K562 (cell line): Measurements from ENCODE around the gene ZC3H7B. TPM values are rescaled to one million over a fixed set of nuclear protein-coding genes. Genes with fewer than 3 reads are reported as not detected.

Source experiments
- CBX2 ChIP-seq: fragments of 200-600 bp; sonication (generic); IDR thresholded peaks from one replicate; pipeline ENCODE4 v1.6.1; 2012; ENCODE audit warnings: mild to moderate bottlenecking, low read length, inconsistent platforms; ENCODE audit not compliant: insufficient read depth, poor library complexity, severe bottlenecking
- CEBPG ChIP-seq, 3 experiments: fragments of 200-800 bp in 1 of 3; sonication (Bioruptor generic) in 1 of 3; sonication (generic) in 1 of 3; formaldehyde crosslinking in 1 of 3; IDR thresholded peaks in 2 of 3; conservative IDR thresholded peaks in 1 of 3; 2 replicates each; pipeline versions ENCODE4 v1.6.1 to v1.8.0; 2016 to 2022; ENCODE audit warnings: missing compliant biosample characterization in 2 of 3, missing genetic modification characterization in 2 of 3, mild to moderate bottlenecking in 1 of 3, missing genetic modification reagents in 1 of 3
- EWSR1 ChIP-seq: fragments of 450-650 bp; IDR thresholded peaks from 2 replicates; pipeline ENCODE4 v1.6.1; 2018; ENCODE audit warnings: borderline replicate concordance, mild to moderate bottlenecking, low read depth, moderate library complexity; ENCODE audit not compliant: partially characterized antibody
- ILF3 ChIP-seq: fragments of 450-650 bp; IDR thresholded peaks from 2 replicates; pipeline ENCODE4 v1.6.1; 2018; ENCODE audit warnings: antibody characterized with exemption, mild to moderate bottlenecking, moderate library complexity, borderline replicate concordance
- KLF6 ChIP-seq: fragments of 250-450 bp; sonication (Bioruptor Pico); IDR thresholded peaks from 2 replicates; pipeline ENCODE4 v1.4.0; 2020; ENCODE audit warnings: mild to moderate bottlenecking, moderate library complexity, borderline replicate concordance
- TOE1 ChIP-seq, 2 experiments: fragments of 450-650 bp in 1 of 2; sonication (generic) in 1 of 2; formaldehyde crosslinking in 1 of 2; IDR thresholded peaks; 2 replicates each; pipeline versions ENCODE4 v1.7.1 to v1.8.0; 2016 to 2022; ENCODE audit warnings: borderline replicate concordance in 2 of 2, mild to moderate bottlenecking in 2 of 2, antibody characterized with exemption in 1 of 2, inconsistent platforms in 1 of 2, low read depth in 1 of 2, missing genetic modification reagents in 1 of 2, moderate library complexity in 1 of 2
- ZFP1 ChIP-seq: fragments of 450-650 bp; formaldehyde crosslinking; IDR thresholded peaks from 2 replicates; pipeline ENCODE4 v1.4.0; 2020; ENCODE audit warnings: mild to moderate bottlenecking, mixed read lengths
- ZNF140 ChIP-seq: fragments of 250-450 bp; sonication (Bioruptor Pico); IDR thresholded peaks from 2 replicates; pipeline ENCODE4 v1.8.0; 2021; ENCODE audit warnings: moderate library complexity, mild to moderate bottlenecking, inconsistent platforms
- polyA plus RNA-seq, 8 experiments: library from polyadenylated mRNA; depleted of rRNA in 4 of 8; stranded (reverse) in 5 of 8; unstranded in 3 of 8; fragments of >200 nt; fragmentation: Nextera tagmentation in 2 of 8; fragmentation: Illumina TruSeq in 1 of 8; extraction: Ambion mirVana in 2 of 8; extraction: Trizol in 1 of 8; gene quantifications; 2 replicates each; pipeline versions ENCODE4 v1.2.1 to v1.2.3, GENCODE V29; 2011 to 2014; ENCODE audit warnings: inconsistent platforms in 1 of 8, missing spikeins in 1 of 8
- total RNA-seq, 7 experiments: library from RNA; depleted of rRNA in 6 of 7; stranded (reverse); fragments of >200 nt in 6 of 7; fragmentation: Illumina TruSeq in 2 of 7; extraction: Trizol in 2 of 7; gene quantifications; 2 replicates each; pipeline versions ENCODE4 v1.2.1 to v1.2.3, GENCODE V29; 2011 to 2021; ENCODE audit warnings: low replicate concordance in 1 of 7
- TF ChIP-seq, protein P1 (sequence below): IDR thresholded peaks from 2 replicates; pipeline ENCODE4 v1.6.1; 2011; ENCODE audit not compliant: insufficient read length; ENCODE audit errors: extremely low read depth
- TF ChIP-seq, protein P2 (sequence below): fragments of 450-650 bp; IDR thresholded peaks from 2 replicates; pipeline ENCODE4 v1.6.1; 2017; ENCODE audit warnings: antibody characterized with exemption, mild to moderate bottlenecking
- TF ChIP-seq, protein P3 (sequence below): fragments of 250-450 bp; sonication (Bioruptor Pico); IDR thresholded peaks from 2 replicates; pipeline ENCODE4 v1.5.0; 2021; ENCODE audit warnings: mild to moderate bottlenecking, moderate library complexity
- TF ChIP-seq, protein P4 (sequence below): sonication (generic); formaldehyde crosslinking; IDR thresholded peaks from 2 replicates; pipeline ENCODE4 v1.8.1; 2023; ENCODE audit warnings: mild to moderate bottlenecking, missing genetic modification reagents

The ZC3H7B gene
- total and polyA plus RNA-seq, 9 of the 15 experiments (the other 6 are each of a cell fraction or from before 2014, with no cell fraction given): 0.07 to 49.8 (median 26.8) TPM

DNA sequence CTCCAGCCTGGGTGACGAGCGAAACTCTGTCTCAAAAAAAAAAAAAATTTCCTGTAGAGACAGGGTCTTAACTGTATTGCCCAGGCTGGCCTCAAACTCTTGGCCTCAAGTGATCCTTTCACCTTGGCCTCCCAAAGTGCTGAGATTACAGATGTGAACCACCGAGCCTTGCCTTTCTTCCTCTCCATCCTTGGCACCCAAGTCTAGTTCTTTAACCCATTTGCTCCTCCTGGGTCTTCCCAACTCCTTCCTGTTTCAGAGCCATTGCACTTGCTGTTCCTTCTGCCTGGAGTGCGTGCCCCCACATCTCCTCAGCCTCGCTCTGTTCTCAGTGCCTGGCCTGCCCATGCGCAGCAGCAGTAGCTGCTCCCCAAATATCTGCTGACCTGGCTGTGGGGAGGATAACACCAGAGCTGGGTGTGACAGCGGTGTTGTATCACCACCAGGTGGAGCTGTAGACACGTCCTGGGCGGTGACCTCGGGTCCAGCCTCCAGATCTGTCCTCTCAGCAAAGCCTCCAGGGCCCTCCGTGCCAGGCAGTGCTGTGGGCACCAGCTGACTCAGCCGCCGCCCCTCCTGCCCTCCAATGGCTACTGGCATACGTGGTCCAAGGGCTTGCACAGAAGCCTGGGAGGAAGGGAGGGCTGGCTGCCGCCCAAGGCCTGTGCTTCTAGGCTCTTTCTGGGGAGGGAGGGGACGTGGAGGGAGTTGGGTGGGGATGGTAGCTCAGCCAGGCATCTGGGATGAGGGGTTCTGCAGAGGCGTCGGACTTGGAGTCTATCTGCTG, 102.4 kb downstream of the ZC3H7B start (continued):
- TF ChIP-seq, protein P1, sequence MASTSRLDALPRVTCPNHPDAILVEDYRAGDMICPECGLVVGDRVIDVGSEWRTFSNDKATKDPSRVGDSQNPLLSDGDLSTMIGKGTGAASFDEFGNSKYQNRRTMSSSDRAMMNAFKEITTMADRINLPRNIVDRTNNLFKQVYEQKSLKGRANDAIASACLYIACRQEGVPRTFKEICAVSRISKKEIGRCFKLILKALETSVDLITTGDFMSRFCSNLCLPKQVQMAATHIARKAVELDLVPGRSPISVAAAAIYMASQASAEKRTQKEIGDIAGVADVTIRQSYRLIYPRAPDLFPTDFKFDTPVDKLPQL: no peak
- TF ChIP-seq KLF6 (CRISPR knock-in tag) (no peak), CBX2 (no peak), ZNF140 (CRISPR knock-in tag) (no peak), ZFP1 (no peak), CEBPG (CRISPR knock-in tag; IDR thresholded peaks at IDR 0.05) (no peak), CEBPG (tag; conservative IDR thresholded peaks at IDR 0.05 in 1 of 2, IDR thresholded peaks at IDR 0.05 in 1 of 2) (no peak), EWSR1 (no peak), TOE1 (IDR thresholded peaks at IDR 0.05; ENCODE audit: borderline replicate concordance) (no peak), TOE1 (CRISPR knock-in tag; IDR thresholded peaks at IDR 0.05; ENCODE audit: borderline replicate concordance, low read depth) (no peak), ILF3 (no peak)
- TF ChIP-seq, protein P2, sequence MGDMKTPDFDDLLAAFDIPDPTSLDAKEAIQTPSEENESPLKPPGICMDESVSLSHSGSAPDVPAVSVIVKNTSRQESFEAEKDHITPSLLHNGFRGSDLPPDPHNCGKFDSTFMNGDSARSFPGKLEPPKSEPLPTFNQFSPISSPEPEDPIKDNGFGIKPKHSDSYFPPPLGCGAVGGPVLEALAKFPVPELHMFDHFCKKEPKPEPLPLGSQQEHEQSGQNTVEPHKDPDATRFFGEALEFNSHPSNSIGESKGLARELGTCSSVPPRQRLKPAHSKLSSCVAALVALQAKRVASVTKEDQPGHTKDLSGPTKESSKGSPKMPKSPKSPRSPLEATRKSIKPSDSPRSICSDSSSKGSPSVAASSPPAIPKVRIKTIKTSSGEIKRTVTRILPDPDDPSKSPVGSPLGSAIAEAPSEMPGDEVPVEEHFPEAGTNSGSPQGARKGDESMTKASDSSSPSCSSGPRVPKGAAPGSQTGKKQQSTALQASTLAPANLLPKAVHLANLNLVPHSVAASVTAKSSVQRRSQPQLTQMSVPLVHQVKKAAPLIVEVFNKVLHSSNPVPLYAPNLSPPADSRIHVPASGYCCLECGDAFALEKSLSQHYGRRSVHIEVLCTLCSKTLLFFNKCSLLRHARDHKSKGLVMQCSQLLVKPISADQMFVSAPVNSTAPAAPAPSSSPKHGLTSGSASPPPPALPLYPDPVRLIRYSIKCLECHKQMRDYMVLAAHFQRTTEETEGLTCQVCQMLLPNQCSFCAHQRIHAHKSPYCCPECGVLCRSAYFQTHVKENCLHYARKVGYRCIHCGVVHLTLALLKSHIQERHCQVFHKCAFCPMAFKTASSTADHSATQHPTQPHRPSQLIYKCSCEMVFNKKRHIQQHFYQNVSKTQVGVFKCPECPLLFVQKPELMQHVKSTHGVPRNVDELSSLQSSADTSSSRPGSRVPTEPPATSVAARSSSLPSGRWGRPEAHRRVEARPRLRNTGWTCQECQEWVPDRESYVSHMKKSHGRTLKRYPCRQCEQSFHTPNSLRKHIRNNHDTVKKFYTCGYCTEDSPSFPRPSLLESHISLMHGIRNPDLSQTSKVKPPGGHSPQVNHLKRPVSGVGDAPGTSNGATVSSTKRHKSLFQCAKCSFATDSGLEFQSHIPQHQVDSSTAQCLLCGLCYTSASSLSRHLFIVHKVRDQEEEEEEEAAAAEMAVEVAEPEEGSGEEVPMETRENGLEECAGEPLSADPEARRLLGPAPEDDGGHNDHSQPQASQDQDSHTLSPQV: no peak
- TF ChIP-seq, protein P3, sequence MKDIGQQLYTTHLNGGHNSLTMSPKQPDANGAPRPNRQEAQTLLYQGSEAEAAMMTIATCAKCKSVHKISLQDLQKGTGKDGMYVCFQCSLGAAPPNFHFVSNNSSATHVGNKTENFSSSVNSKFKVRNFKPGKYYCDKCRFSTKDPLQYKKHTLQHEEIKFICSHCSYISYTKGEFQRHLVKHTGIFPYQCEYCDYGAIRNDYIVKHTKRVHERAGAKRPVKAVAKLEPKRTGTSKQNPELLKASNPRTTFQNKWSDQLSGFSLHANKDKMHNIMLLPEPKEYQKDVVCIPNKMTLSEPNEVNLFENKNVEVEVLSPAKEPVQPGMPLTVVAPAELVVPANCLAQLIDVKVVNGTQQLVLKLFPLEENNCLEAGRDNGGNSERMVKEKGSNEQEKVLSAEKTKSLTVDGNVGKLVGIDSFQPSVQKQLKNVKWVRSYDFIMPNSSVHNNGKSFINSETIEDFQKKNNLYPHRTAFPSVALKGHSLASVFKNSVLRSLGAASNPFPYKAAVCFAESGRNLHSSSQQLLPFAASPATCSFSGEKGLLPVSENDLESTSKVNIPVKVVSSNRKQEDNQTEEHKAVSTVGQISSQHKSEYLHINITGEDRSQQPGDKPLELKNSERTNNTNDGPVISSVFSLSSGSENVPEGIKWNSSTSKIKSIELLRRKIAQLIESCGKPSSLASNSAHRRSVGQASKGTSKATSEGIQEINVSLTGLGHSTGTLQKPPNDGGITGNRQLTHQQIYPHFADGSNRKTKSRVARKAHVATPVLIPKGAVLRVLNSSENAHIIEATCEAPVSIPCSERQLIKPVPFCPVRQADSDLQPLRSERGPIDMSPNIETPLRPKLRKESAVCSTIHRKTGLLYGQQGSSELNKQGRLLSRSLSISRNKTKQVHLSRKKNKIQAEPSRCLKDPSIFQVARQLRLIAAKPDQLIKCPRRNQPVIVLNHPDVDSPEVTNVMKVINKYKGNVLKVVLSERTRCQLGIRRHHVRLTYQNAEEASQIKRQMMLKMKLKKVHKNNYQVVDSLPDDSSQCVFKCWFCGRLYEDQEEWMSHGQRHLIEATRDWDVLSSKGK (CRISPR knock-in tag): no peak
- TF ChIP-seq, protein P4, sequence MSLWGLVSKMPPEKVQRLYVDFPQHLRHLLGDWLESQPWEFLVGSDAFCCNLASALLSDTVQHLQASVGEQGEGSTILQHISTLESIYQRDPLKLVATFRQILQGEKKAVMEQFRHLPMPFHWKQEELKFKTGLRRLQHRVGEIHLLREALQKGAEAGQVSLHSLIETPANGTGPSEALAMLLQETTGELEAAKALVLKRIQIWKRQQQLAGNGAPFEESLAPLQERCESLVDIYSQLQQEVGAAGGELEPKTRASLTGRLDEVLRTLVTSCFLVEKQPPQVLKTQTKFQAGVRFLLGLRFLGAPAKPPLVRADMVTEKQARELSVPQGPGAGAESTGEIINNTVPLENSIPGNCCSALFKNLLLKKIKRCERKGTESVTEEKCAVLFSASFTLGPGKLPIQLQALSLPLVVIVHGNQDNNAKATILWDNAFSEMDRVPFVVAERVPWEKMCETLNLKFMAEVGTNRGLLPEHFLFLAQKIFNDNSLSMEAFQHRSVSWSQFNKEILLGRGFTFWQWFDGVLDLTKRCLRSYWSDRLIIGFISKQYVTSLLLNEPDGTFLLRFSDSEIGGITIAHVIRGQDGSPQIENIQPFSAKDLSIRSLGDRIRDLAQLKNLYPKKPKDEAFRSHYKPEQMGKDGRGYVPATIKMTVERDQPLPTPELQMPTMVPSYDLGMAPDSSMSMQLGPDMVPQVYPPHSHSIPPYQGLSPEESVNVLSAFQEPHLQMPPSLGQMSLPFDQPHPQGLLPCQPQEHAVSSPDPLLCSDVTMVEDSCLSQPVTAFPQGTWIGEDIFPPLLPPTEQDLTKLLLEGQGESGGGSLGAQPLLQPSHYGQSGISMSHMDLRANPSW: no peak
